Smooth muscle cell (in vitro differentiated cells): ENCODE results near the gene LUZP4. TPM values are rescaled to one million over a fixed set of nuclear protein-coding genes. Genes with fewer than 3 reads are reported as not detected.

Experiments used
- DNase-seq: peaks from one replicate; lab custom pipeline; 2025; ENCODE audit not compliant: unreplicated experiment; lab: John Stamatoyannopoulos, UW
- H2AFZ ChIP-seq: fragments of 200-600 bp; sonication (generic); 2 replicates; pipeline ENCODE4 v1.6.0; 2016; ENCODE audit warnings: antibody characterized with exemption, low read depth, mild to moderate bottlenecking
- H3F3A ChIP-seq: fragments of 200-600 bp; sonication (generic); 2 replicates; pipeline ENCODE4 v1.6.0; 2017; ENCODE audit warnings: antibody characterized with exemption, low read depth
- H3K27ac ChIP-seq: fragments of 200-600 bp; sonication (generic); 2 replicates; pipeline ENCODE4 v1.5.1; 2016; ENCODE audit warnings: low read depth, mild to moderate bottlenecking
- H3K27me3 ChIP-seq: fragments of 200-600 bp; sonication (generic); 2 replicates; pipeline ENCODE4 v1.6.1; 2016; ENCODE audit warnings: low read depth, mild to moderate bottlenecking
- H3K36me3 ChIP-seq: fragments of 200-600 bp; sonication (generic); 2 replicates; pipeline ENCODE4 v1.5.1; 2016; ENCODE audit warnings: low read depth
- H3K4me1 ChIP-seq: fragments of 200-600 bp; sonication (generic); 2 replicates; pipeline ENCODE4 v1.5.1; 2016; ENCODE audit warnings: low read depth
- H3K4me2 ChIP-seq: fragments of 200-600 bp; sonication (generic); 2 replicates; pipeline ENCODE4 v1.6.0; 2016; ENCODE audit warnings: mild to moderate bottlenecking
- H3K4me3 ChIP-seq: fragments of 200-600 bp; sonication (generic); 2 replicates; pipeline ENCODE4 v1.5.1; 2016; ENCODE audit warnings: mild to moderate bottlenecking
- H3K79me2 ChIP-seq: fragments of 200-600 bp; sonication (generic); 2 replicates; pipeline ENCODE4 v1.6.0; 2016; ENCODE audit warnings: low read depth, mild to moderate bottlenecking
- H3K9ac ChIP-seq: fragments of 200-600 bp; sonication (generic); 2 replicates; pipeline ENCODE4 v1.6.0; 2016; ENCODE audit warnings: low read depth
- H3K9me3 ChIP-seq: fragments of 200-600 bp; sonication (generic); replicated peaks from 2 replicates; pipeline ENCODE4 v1.5.1; 2016; ENCODE audit warnings: low read depth
- H4K20me1 ChIP-seq: fragments of 200-600 bp; sonication (generic); 2 replicates; pipeline ENCODE4 v1.6.0; 2016; ENCODE audit warnings: low read depth
- CTCF ChIP-seq: fragments of 200-600 bp; sonication (generic); IDR thresholded peaks from 2 replicates; pipeline ENCODE4 v1.5.1; 2017; ENCODE audit warnings: borderline replicate concordance, mild to moderate bottlenecking, antibody characterized with exemption; ENCODE audit not compliant: insufficient read depth, poor library complexity, severe bottlenecking
- WGBS: methylation state at CpG from one replicate; pipeline ENCODE4 v1.1.7; 2016; ENCODE audit warnings: low lambda C conversion rate; 5-methylcytosine and 5-hydroxymethylcytosine counted together
- polyA plus RNA-seq: library from polyadenylated mRNA; unstranded; fragments of >200 nt; fragmentation: Nextera tagmentation; extraction: Ambion mirVana; gene quantifications from 2 replicates; pipeline ENCODE4 v1.2.1, GENCODE V29; 2016
- total RNA-seq: library from RNA; depleted of rRNA; stranded (reverse); fragments of >200 nt; gene quantifications from 2 replicates; pipeline ENCODE4 v1.2.3, GENCODE V29; 2014

Gene LUZP4
- total and polyA plus RNA-seq, 2 experiments from 2014 or later = not detected

GRCh38 chrX:115330498-115331168, 41.1 kb downstream of the LUZP4 start:
- whole genome bisulfite sequencing = 17% methylated on average over 18 of the region's 18 CpGs
- peak; percentile 1 for DNase-seq

GRCh38 chrX:115332832-115333231, 43.3 kb downstream of the LUZP4 start:
- Histone ChIP-seq H3K9ac (no peak overlapping the region), H4K20me1 (no peaks in the 10 kb centered on the region), H3F3A (peaks cover 5% of the 10 kb centered on the region), H2AFZ (no peak overlapping the region), H3K4me1 (no peaks in the 10 kb centered on the region), H3K79me2 (no peaks in the 10 kb centered on the region), H3K4me3 (no peak overlapping the region), H3K36me3 (no peaks in the 10 kb centered on the region), H3K4me2 (no peak overlapping the region), H3K27me3 (no peaks in the 10 kb centered on the region), H3K9me3 (no peaks in the 10 kb centered on the region), H3K27ac (no peak overlapping the region)
- TF ChIP-seq CTCF = no peak
- no peak for DNase-seq
- WGBS = 61% methylated on average over 4 of the region's 4 CpGs

More at GRCh38 chrX:115330498-115331168, 41.1 kb downstream of the LUZP4 start:
- H3K4me1 ChIP-seq = no peaks in the 10 kb centered on the region
- H3K27ac ChIP-seq = no peak overlapping the region
- TF ChIP-seq CTCF = peak; percentile 95
- no peaks in the 10 kb centered on the region for H3F3A ChIP-seq
- peak overlapping the region; percentile 40 for H3K4me3 ChIP-seq
- H3K79me2 ChIP-seq = no peaks in the 10 kb centered on the region
- H2AFZ ChIP-seq = peak overlapping the region; percentile 50
- H3K9me3 ChIP-seq = no peaks in the 10 kb centered on the region
- H3K27me3 ChIP-seq = no peaks in the 10 kb centered on the region
- H3K4me2 ChIP-seq = peak overlapping the region; percentile 84
- H3K9ac ChIP-seq = no peak overlapping the region
- H4K20me1 ChIP-seq = no peaks in the 10 kb centered on the region
- no peaks in the 10 kb centered on the region for H3K36me3 ChIP-seq

- no peak overlapping the region for H3K4me2 ChIP-seq
- H3F3A ChIP-seq = peaks cover 8% of the 10 kb centered on the region
- H3K4me3 ChIP-seq = no peak overlapping the region
- H3K9me3 ChIP-seq = no peaks in the 10 kb centered on the region
- H3K36me3 ChIP-seq = no peaks in the 10 kb centered on the region
- TF ChIP-seq CTCF = no peak
- no peaks in the 10 kb centered on the region for H3K4me1 ChIP-seq
- no peak overlapping the region for H3K9ac ChIP-seq
- no peaks in the 10 kb centered on the region for H3K27me3 ChIP-seq
- no peaks in the 10 kb centered on the region for H3K79me2 ChIP-seq
- peak overlapping the region; percentile 40 for H2AFZ ChIP-seq
- H4K20me1 ChIP-seq = no peaks in the 10 kb centered on the region
- 44% methylated on average over 6 of the region's 6 CpGs for WGBS
- no peak overlapping the region for H3K27ac ChIP-seq
- DNase-seq = no peak
Observed at GRCh38 chrX:115333446-115333845, 43.9 kb downstream of the LUZP4 start.
